Chondrocyte (in vitro differentiated cells): Measurements from ENCODE around the gene ASB3. TPM values are rescaled to one million over a fixed set of nuclear protein-coding genes. Genes with fewer than 3 reads are reported as not detected.
A peak's percentile ranks its signal among the peaks of the same experiment; 100 is the strongest.

Experiments used
- DNase-seq: peaks from one replicate; pipeline ENCODE4 v3.0.0; 2021; ENCODE audit warnings: mixed read lengths, low spot score
- H3K27ac Mint-ChIP-seq: one replicate; pipeline ENCODE4 v1.8.0; 2021; ENCODE audit warnings: mild to moderate bottlenecking, moderate library complexity, mixed read lengths; ENCODE audit not compliant: unreplicated experiment
- H3K27me3 Mint-ChIP-seq: 2 replicates; pipeline ENCODE4 v1.8.0; 2021; ENCODE audit warnings: low read depth, mixed read lengths
- H3K36me3 Mint-ChIP-seq: 2 replicates; pipeline ENCODE4 v1.8.0; 2021; ENCODE audit warnings: low read depth, mixed read lengths
- H3K4me1 Mint-ChIP-seq: 2 replicates; pipeline ENCODE4 v1.8.0; 2021; ENCODE audit warnings: low read depth, mild to moderate bottlenecking, mixed read lengths
- H3K4me3 Mint-ChIP-seq: one replicate; pipeline ENCODE4 v1.8.0; 2021; ENCODE audit warnings: mild to moderate bottlenecking, moderate library complexity, mixed read lengths; ENCODE audit not compliant: unreplicated experiment
- H3K9me3 Mint-ChIP-seq: 2 replicates; pipeline ENCODE4 v1.8.0; 2021; ENCODE audit warnings: low read depth, mixed read lengths
- total RNA-seq: library from RNA; stranded (reverse); gene quantifications from 3 replicates; pipeline ENCODE4 v1.2.1, GENCODE V29; 2021
- TF ChIP-seq, protein P1 (sequence below): fragments of 200-600 bp; sonication (generic); IDR thresholded peaks from 2 replicates; pipeline ENCODE4 v1.5.0; 2021; ENCODE audit warnings: antibody characterized with exemption, mild to moderate bottlenecking, moderate library complexity

ASB3 gene
- total RNA-seq, 1 donor from 2014 or later = 20.9 TPM

DNA sequence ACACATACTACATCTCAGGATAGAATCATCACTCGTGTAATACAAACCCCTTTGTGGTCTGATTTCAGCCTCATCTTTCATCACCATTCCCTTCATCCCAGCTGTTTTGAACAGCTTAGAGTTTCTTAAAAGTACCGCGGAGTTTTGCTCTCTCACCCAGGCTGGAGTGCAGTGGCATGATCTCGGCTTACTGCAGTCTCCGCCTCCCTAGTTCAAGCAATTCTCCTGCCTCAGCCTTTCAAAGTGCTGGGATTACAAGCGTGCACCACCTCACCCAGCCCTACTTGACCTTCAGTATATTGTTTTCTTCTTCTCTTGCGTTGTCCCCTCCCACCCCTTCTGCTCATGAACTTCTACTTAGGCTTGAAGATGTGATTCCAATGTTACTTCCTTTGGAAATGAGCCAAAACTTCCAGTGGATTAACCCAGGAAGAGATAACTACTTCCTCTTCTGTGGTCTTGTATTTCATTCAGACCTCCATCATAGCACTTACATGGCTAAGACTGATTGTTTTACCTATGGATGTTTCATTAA, 15.9 kb upstream of the ASB3 start:
- H3K27ac Mint-ChIP-seq = no peak overlapping the region
- H3K27me3 Mint-ChIP-seq = no peaks in the 10 kb centered on the region
- no peak for DNase-seq
- peaks cover 28% of the 10 kb centered on the region for H3K36me3 Mint-ChIP-seq
- TF ChIP-seq, protein P1, sequence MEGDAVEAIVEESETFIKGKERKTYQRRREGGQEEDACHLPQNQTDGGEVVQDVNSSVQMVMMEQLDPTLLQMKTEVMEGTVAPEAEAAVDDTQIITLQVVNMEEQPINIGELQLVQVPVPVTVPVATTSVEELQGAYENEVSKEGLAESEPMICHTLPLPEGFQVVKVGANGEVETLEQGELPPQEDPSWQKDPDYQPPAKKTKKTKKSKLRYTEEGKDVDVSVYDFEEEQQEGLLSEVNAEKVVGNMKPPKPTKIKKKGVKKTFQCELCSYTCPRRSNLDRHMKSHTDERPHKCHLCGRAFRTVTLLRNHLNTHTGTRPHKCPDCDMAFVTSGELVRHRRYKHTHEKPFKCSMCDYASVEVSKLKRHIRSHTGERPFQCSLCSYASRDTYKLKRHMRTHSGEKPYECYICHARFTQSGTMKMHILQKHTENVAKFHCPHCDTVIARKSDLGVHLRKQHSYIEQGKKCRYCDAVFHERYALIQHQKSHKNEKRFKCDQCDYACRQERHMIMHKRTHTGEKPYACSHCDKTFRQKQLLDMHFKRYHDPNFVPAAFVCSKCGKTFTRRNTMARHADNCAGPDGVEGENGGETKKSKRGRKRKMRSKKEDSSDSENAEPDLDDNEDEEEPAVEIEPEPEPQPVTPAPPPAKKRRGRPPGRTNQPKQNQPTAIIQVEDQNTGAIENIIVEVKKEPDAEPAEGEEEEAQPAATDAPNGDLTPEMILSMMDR = no peak
- H3K4me3 Mint-ChIP-seq = no peak overlapping the region
- no peaks in the 10 kb centered on the region for H3K9me3 Mint-ChIP-seq
- no peaks in the 10 kb centered on the region for H3K4me1 Mint-ChIP-seq

DNA sequence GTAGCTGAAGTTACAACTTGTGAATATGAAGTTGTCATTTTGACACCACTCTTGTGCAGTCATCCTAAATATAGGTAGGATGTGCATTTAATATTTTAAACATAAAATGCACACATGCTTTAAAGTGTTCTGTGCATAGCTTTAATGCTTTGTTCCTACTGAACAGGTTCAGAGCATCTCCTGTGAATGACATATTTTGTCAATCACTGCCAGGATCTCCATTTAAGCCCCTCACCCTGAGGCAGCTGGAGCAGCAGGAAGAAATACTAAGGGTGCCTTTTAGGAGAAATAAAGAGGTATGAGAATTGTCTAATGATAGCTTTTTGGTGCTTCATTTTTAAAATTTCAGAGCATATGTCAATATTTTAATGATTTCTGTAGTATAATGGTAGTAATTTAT, 14.8 kb upstream of the ASB3 start:
- DNase-seq = no peak
- Mint-ChIP-seq H3K9me3 (no peaks in the 10 kb centered on the region), H3K27ac (no peak overlapping the region), H3K4me3 (no peak overlapping the region), H3K27me3 (no peaks in the 10 kb centered on the region), H3K36me3 (peaks cover 20% of the 10 kb centered on the region), H3K4me1 (no peaks in the 10 kb centered on the region)
- TF ChIP-seq, protein P1 = no peak

DNA sequence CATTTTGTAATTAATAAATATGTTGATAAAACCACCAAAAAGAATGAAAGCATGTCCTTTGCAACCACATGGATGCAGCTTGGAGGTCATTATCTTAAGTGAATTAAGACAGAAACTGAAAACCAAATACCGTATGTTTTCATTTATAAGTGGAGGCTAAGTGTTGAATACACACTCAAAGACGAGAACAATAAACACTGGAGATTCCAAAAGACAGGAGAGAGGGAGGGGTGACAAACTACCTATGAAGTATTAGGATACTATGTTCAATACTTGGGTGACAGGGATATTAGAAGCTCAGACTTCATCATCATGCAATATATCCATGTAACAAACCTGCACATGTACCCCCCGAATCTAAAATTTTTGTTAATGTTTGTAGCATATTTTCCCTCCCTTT, 7.1 kb upstream of the ASB3 start:
- Mint-ChIP-seq H3K4me1 (peaks cover 19% of the 10 kb centered on the region), H3K4me3 (no peak overlapping the region), H3K27ac (peak overlapping the region; percentile 82), H3K27me3 (no peaks in the 10 kb centered on the region), H3K9me3 (no peaks in the 10 kb centered on the region), H3K36me3 (peaks cover 4% of the 10 kb centered on the region)
- TF ChIP-seq, protein P1 = no peak
- no peak for DNase-seq

DNA sequence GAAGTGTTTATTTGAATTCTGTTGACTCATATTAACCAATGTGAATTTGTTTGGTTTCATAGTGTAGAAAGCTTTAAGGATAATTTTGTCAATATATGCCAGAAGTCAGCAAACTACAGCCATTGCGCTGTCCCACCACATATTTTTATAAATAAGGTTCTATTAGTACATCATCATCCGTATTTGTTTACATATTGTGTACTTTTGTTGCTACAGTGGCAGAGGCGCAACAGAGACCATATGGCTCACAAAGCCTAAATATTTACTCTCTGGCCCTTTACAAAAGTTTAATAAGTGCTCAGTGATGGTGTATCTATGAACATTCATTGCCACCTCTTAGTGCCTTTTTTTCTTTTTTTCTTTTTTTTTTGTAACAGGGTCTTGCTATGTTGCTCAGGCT, 6.5 kb upstream of the ASB3 start:
- peak overlapping the region; percentile 82 for H3K27ac Mint-ChIP-seq
- no peak for DNase-seq

DNA sequence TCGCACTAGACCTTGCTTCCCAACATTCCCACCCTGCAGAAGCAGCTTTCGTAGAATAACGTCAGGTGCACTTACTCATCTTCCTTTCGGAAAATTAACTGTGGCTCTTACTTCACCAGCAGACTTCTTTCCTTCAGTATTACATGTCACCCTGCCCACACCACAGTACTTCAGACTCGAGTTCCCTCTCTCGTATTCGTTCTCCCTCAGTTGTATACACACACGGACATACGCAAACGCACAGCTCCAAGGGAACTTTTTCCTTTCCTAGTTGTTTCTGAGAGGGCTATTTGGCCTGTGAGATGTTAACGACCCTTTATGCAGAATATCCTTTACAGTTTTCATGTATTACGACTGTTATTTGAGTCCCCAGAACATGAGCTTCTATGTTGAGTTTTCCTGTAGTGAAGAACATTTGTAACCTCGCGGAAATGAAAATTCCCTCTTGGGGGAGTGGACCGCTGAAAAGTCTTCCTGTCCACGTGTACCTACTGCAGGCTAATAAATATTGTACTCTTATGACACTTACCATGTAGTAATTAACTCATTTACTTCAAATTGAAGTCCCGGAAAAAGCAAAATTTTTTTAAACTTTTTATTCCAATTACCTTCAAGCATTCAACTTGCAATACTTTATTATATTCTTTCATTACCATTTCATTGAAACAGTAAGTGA, 999 bp upstream of the ASB3 start:
- Mint-ChIP-seq H3K4me3 (peak overlapping the region; percentile 99), H3K27ac (peak overlapping the region; percentile 97), H3K9me3 (no peaks in the 10 kb centered on the region), H3K36me3 (peaks cover 2% of the 10 kb centered on the region), H3K4me1 (peaks cover 61% of the 10 kb centered on the region), H3K27me3 (no peaks in the 10 kb centered on the region)
- no peak for DNase-seq
- TF ChIP-seq, protein P1 = no peak

More for the DNA sequence above, 6.5 kb upstream of the ASB3 start:
- Mint-ChIP-seq H3K27me3 (no peaks in the 10 kb centered on the region), H3K4me1 (peaks cover 25% of the 10 kb centered on the region), H3K4me3 (no peak overlapping the region), H3K36me3 (peaks cover 4% of the 10 kb centered on the region), H3K9me3 (no peaks in the 10 kb centered on the region)
- TF ChIP-seq, protein P1 = no peak
